Fibroblast of the aortic adventitia (primary cell): ENCODE results near the gene CEP126. TPM values are rescaled to one million over a fixed set of nuclear protein-coding genes. Genes with fewer than 3 reads are reported as not detected.
"Not testable (repeated sequence)": the region's sequence is repeated elsewhere in the genome, so short reads cannot be mapped to it uniquely, and the experiment has no call there.

ENCODE experiments used
- DNase-seq: peaks from one replicate; pipeline ENCODE4 v3.0.0-alpha.2; 2010; ENCODE audit warnings: low read depth
- H3K4me3 ChIP-seq: 2 replicates; pipeline ENCODE4 v1.5.1; 2011; ENCODE audit warnings: low read depth, mild to moderate bottlenecking, control low read depth, low read length, moderate library complexity
- total RNA-seq: library from RNA; depleted of rRNA; stranded (reverse); fragments of >200 nt; gene quantifications from 2 replicates; pipeline ENCODE4 v1.2.3, GENCODE V29; 2012; ENCODE audit warnings: low replicate concordance
- TF ChIP-seq, protein P1 (sequence below): IDR thresholded peaks from 2 replicates; pipeline ENCODE4 v1.5.1; 2011; ENCODE audit warnings: mild to moderate bottlenecking, low read length, control low read depth, inconsistent platforms; ENCODE audit not compliant: insufficient read depth

The CEP126 gene
- total RNA-seq, 1 donor: 3.9 TPM

DNA sequence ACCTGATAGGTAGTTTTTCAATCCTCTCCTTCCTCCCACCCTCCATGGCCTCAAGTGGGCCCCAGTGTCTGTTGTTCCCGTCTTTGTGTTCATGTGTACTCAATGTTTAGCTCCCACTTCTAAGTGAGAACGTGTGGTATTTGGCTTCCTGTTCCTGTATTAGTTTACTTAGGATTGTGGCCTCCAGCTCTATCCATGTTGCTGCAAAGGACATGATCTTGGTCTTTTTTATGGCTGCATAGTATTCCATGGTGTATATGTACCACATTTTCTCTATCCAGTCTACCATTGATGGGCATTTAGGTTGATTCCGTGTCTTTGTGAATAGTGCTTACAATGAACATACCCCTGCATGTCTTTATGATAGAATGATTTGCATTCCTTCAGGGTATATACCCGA lies 78.4 kb downstream of the CEP126 start:
- TF ChIP-seq, protein P1, sequence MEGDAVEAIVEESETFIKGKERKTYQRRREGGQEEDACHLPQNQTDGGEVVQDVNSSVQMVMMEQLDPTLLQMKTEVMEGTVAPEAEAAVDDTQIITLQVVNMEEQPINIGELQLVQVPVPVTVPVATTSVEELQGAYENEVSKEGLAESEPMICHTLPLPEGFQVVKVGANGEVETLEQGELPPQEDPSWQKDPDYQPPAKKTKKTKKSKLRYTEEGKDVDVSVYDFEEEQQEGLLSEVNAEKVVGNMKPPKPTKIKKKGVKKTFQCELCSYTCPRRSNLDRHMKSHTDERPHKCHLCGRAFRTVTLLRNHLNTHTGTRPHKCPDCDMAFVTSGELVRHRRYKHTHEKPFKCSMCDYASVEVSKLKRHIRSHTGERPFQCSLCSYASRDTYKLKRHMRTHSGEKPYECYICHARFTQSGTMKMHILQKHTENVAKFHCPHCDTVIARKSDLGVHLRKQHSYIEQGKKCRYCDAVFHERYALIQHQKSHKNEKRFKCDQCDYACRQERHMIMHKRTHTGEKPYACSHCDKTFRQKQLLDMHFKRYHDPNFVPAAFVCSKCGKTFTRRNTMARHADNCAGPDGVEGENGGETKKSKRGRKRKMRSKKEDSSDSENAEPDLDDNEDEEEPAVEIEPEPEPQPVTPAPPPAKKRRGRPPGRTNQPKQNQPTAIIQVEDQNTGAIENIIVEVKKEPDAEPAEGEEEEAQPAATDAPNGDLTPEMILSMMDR: no peak
- no peak overlapping the region for H3K4me3 ChIP-seq
- DNase-seq: no peak

DNA sequence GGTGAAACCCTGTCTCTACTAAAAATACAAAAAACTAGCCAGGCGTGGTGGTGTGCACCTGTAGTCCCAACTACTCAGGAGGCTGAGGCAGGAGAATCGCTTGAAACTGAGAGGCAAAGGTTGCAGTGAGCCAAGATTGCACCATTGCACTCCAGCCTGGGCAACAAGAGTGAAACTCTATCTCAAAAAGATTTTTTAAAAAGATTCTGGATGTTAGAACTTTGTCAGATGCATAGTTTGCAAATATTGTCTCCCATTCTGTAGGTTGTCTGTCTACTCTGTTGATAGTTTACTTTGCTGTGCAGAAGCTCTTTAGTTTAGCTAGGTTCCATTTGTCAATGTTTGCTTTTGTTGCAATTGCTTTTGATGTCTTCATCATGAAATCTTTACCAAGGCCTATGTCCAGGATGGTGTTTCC lies 79.3 kb downstream of the CEP126 start:
- H3K4me3 ChIP-seq, DNase-seq: not testable (repeated sequence)

DNA sequence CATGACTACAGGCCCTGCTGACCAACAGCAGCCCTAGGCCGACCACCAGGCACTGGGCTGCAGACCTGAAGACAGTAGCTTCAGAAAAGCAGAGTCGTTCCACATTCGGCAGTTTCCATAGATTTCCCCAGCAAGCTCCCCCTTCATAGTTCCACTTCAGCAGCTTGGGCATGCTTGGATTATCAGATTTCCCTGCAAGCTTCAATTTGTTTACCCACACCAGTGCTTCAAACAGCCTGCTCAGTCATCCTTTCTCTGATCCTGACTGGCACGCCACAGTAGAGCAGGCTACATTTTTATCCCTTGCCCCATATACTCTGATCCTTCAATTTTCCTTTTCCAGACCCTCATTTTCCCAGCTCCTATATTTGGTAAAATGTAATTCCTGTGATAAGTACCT lies 81.3 kb downstream of the CEP126 start:
- TF ChIP-seq, protein P1: no peak
- no peak overlapping the region for H3K4me3 ChIP-seq
- no peak for DNase-seq

DNA sequence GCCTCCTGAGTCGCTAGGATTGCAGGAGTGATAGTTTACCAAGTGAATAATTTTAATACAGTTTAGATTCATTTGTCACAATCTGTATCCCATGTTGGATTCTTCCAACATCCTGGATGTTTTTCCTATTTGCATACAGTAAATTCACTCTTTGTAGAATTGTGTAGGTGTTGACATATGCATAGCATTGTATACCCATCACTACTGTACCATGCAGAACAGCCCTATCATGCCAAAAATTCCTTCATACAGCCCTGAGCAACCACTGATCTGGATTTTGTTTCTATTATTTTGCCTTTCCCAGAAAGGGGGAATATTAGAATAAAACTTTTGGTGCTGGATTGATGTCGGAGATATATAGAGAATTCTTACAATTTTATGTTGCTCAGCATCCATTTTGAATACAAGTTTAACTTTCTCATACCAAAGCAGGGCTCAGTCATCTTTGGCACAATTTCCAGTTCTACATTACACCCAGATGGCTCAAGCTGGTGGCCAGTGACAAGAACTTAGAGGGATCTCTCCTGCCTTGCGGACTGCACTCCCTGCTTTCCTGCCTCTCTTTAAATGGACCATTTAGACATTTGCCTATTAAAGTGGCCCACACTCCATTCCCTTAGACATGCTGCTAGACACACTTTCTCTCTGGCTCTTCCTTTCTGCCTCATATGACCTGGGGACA lies 87.0 kb downstream of the CEP126 start:
- DNase-seq: no peak
- TF ChIP-seq, protein P1: no peak
- no peak overlapping the region for H3K4me3 ChIP-seq

DNA sequence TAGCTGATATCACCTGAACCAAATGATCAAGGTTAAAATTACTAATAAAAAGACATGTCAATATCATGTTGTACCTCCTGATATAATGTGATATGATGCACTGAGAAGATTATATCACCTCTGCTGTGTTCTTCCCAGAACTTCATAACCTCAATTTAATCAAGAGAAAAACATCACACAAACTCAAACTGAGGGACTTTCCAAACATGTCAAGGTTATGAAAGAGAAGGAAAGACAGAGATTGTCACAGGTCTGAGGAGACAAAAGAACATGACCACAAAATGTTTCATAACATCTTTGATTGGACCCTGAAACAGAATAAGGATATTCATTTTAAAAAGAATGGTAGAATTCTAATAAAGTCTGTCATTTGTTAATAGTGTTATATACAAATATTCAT lies 89.4 kb downstream of the CEP126 start:
- no peak overlapping the region for H3K4me3 ChIP-seq
- no peak for DNase-seq
- TF ChIP-seq, protein P1: no peak

DNA sequence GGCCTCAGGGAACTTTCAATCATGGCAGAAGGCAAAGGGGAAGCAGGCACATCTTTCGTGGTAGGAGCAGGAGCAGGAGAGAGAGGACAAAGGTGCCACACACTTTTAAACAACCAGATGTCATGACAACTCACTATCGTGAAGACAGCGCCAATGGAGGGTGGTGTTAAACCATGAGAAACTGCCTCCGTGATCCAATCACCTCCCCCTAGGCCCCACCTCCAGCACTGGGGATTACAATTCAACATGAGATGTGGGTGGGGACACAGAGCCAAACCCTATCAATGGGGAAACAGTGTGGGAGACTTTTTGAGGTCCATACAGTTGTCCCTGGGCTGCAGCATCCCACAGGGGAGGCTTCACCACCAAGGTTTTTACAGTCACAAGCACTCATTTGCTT lies 90.5 kb downstream of the CEP126 start:
- TF ChIP-seq, protein P1: no peak

DNA sequence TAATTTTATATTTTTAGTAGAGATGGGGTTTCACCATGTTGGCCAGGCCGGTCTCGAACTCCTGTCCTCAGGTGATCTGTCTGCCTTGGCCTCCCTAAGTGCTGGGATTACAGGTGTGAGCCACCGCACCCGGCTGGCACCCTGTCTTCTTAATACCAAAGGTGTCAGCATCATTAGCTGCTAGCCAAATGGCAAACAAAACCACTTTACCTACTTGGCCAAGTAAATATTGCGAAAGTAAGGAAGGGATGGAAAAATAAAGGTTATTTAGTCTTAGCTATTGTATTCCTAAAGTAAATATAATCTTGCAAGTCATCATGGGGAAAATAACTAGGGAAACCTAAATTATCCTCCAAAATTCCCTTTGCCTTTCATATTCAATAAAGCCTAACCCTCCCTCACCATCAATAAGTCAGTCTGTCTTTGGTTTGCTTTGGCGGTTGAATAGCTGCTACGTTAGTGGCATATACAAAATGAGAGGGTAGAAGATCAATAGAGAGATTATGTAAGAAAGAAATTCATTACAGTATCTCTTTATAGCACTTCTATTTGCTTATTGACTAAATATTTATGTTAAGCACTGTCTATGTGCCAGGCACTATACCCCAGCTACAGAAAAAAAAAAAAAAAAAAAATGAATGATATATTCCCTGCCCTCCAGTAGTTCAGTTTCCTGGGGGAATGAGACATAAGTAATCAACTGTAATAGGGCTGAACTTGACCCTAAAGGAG lies 92.2 kb downstream of the CEP126 start:
- DNase-seq: no peak
- TF ChIP-seq, protein P1: no peak
- no peak overlapping the region for H3K4me3 ChIP-seq

More for the DNA sequence above, 90.5 kb downstream of the CEP126 start:
- H3K4me3 ChIP-seq: no peak overlapping the region
- no peak for DNase-seq
